ENCODE results near the gene SMIM43. TPM values are rescaled to one million over a fixed set of nuclear protein-coding genes. Genes with fewer than 3 reads are reported as not detected.
"Not testable (repeated sequence)": the region's sequence is repeated elsewhere in the genome, so short reads cannot be mapped to it uniquely, and the experiment has no call there.

SMIM43 gene
- total RNA-seq, 2 donors from 2014 or later: not detected

DNA sequence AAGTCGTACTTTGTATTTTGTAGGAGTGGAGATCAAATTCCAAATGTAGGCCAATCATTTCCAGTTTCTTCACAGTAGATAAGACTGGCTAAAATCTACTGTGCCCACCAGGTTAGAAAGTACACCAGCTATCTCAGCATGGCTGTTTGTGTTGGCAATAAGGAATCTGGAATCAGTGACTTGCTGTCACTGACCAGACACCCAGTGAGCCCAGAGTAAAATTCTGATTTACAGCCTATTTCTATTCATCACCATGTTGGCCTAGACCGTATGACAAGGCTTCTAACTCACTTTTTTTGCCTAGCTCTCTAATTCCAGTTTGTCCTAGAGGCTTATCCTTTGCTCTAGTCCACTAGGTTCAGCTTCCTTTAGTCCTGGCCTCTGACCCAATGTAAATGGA is 25.4 kb downstream of the SMIM43 start:
- DNase-seq: no peak
- no peak overlapping the region for H3K4me3 Mint-ChIP-seq
- no peak overlapping the region for H3K27ac Mint-ChIP-seq
- peaks cover 20% of the 10 kb centered on the region for H3K27me3 Mint-ChIP-seq (ENCODE audit: low read depth)
- ATAC-seq (replicated peaks in 1 of 2): no peak
- no peaks in the 10 kb centered on the region for H3K9me3 Mint-ChIP-seq
- no peaks in the 10 kb centered on the region for H3K4me1 Mint-ChIP-seq (ENCODE audit: low read depth)
- no peaks in the 10 kb centered on the region for H3K36me3 Mint-ChIP-seq (ENCODE audit: insufficient read depth in 2 of 2)

GRCh38 chr4:121738780-121739535 is 26.0 kb downstream of the SMIM43 start:
- H3K36me3 Mint-ChIP-seq (ENCODE audit: insufficient read depth in 2 of 2): no peaks in the 10 kb centered on the region
- no peaks in the 10 kb centered on the region for H3K9me3 Mint-ChIP-seq
- DNase-seq (no peak), ATAC-seq (replicated peaks in 1 of 2) (no peak)
- H3K4me3 Mint-ChIP-seq: no peak overlapping the region
- peaks cover 20% of the 10 kb centered on the region for H3K27me3 Mint-ChIP-seq (ENCODE audit: low read depth)
- H3K27ac Mint-ChIP-seq: no peak overlapping the region
- H3K4me1 Mint-ChIP-seq (ENCODE audit: low read depth): no peaks in the 10 kb centered on the region

DNA sequence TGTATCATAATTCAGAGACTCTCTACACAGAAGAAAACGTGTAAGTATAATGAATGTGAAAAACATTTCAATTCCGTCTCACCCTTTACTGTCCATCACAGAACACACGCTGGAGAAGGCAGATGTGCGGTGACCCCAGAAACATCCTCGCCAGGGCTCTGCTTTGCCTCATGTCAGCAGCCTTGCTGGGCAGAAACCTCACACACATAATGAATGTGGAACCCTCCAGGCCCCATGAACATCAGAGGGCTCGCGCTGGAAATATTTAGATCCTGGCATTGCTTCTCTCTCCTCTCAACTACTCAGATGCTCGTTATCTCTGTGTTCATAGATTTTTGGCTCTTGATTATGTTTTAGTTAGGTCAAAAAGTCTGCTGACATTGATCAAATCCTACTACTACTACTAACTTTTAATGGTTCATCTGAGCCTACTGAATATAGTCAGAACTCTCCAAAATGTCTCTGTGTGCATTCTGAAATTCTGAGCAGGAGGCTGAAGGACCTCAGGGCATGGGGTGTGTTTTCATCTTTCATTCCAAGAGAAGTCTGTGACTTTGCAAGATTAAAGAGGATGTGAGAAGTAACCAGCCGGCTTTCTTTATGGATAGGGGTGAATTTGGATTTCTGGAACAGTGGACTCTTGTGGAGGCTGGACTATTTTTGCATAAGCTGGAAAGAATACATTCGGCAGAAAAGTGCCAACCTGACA is 27.0 kb downstream of the SMIM43 start:
- no peak for DNase-seq
- no peak for ATAC-seq (replicated peaks in 1 of 2)
- H3K4me1 Mint-ChIP-seq (ENCODE audit: low read depth): no peaks in the 10 kb centered on the region
- H3K4me3 Mint-ChIP-seq: no peak overlapping the region
- no peaks in the 10 kb centered on the region for H3K36me3 Mint-ChIP-seq (ENCODE audit: insufficient read depth in 2 of 2)
- H3K27ac Mint-ChIP-seq: no peak overlapping the region
- peaks cover 20% of the 10 kb centered on the region for H3K27me3 Mint-ChIP-seq (ENCODE audit: low read depth)
- no peaks in the 10 kb centered on the region for H3K9me3 Mint-ChIP-seq

GRCh38 chr4:121736735-121737351 is 28.1 kb downstream of the SMIM43 start:
- DNase-seq (peak; percentile 15 to 40), ATAC-seq (replicated peaks in 1 of 2) (peak in 1 of 2 donors; percentile 38)
- H3K27ac Mint-ChIP-seq: no peak overlapping the region
- H3K9me3 Mint-ChIP-seq: no peaks in the 10 kb centered on the region
- H3K36me3 Mint-ChIP-seq (ENCODE audit: insufficient read depth in 2 of 2): no peaks in the 10 kb centered on the region
- peaks cover 25% of the 10 kb centered on the region for H3K27me3 Mint-ChIP-seq (ENCODE audit: low read depth)
- no peaks in the 10 kb centered on the region for H3K4me1 Mint-ChIP-seq (ENCODE audit: low read depth)
- H3K4me3 Mint-ChIP-seq: no peak overlapping the region

DNA sequence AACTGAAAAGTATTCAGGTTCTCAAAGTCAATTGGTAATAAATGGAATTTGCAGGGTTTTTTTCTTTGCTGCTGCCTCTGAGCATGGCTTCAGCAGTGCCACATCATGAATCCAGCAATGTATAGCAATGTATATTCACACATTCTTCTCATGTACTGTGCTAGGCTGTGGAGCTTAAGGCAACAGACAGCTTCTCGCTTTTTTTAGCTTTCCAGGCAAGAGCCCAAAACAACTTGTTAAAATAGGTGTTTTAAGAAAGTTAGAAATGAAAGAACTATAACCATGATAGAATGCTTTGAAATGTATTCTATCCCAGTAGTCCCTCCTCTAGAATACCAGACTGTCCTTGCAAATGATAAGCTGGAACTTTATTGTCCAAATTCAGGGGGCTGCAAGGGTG is 30.4 kb downstream of the SMIM43 start:
- H3K27me3 Mint-ChIP-seq (ENCODE audit: low read depth): peaks cover 25% of the 10 kb centered on the region
- no peak overlapping the region for H3K27ac Mint-ChIP-seq
- DNase-seq: no peak
- H3K4me3 Mint-ChIP-seq: no peak overlapping the region
- no peaks in the 10 kb centered on the region for H3K36me3 Mint-ChIP-seq (ENCODE audit: insufficient read depth in 2 of 2)
- no peak for ATAC-seq (replicated peaks in 1 of 2)
- no peaks in the 10 kb centered on the region for H3K9me3 Mint-ChIP-seq
- H3K4me1 Mint-ChIP-seq (ENCODE audit: low read depth): no peaks in the 10 kb centered on the region

GRCh38 chr4:121733942-121734341 is 31.0 kb downstream of the SMIM43 start:
- ATAC-seq (replicated peaks in 1 of 2) (no peak), DNase-seq (no peak)
- Mint-ChIP-seq H3K27me3 (ENCODE audit: low read depth) (peaks cover 25% of the 10 kb centered on the region), H3K4me1 (ENCODE audit: low read depth) (no peaks in the 10 kb centered on the region), H3K36me3 (ENCODE audit: insufficient read depth in 2 of 2) (no peaks in the 10 kb centered on the region), H3K4me3 (no peak overlapping the region), H3K27ac (no peak overlapping the region), H3K9me3 (no peaks in the 10 kb centered on the region)

GRCh38 chr4:121729753-121730152 is 35.2 kb downstream of the SMIM43 start:
- not testable (repeated sequence) for H3K4me3 Mint-ChIP-seq; ATAC-seq (replicated peaks in 1 of 2); H3K27ac Mint-ChIP-seq; H3K36me3 Mint-ChIP-seq (ENCODE audit: insufficient read depth in 2 of 2); DNase-seq; H3K9me3 Mint-ChIP-seq; H3K27me3 Mint-ChIP-seq (ENCODE audit: low read depth)
- H3K4me1 Mint-ChIP-seq (ENCODE audit: low read depth): peaks cover 14% of the 10 kb centered on the region

DNA sequence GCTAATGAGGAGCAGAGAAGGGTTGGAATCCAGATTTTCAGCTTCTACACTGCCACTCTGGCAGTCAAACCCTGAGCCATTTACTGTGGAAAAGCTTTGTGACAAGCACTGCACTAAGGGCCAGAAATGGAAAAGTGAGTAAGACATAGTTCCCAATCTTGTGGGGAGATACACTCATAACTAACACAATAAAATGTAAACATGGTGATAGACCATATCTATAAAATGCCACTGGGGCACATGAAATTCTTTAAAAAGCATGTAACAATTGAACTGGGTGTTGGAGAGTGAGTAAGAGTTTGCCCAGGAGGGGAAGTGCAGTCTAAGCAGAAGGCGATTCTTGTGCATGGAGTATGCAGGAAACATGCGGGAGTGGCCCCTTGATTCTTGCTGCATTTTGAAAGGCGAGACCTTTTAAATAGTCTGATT is 36.2 kb downstream of the SMIM43 start:
- no peak overlapping the region for H3K4me3 Mint-ChIP-seq
- ATAC-seq (replicated peaks in 1 of 2): no peak
- no peaks in the 10 kb centered on the region for H3K36me3 Mint-ChIP-seq (ENCODE audit: insufficient read depth in 2 of 2)
- peaks cover 5% of the 10 kb centered on the region for H3K27me3 Mint-ChIP-seq (ENCODE audit: low read depth)
- DNase-seq: no peak
- H3K9me3 Mint-ChIP-seq: no peaks in the 10 kb centered on the region
- no peak overlapping the region for H3K27ac Mint-ChIP-seq
- peaks cover 14% of the 10 kb centered on the region for H3K4me1 Mint-ChIP-seq (ENCODE audit: low read depth)

DNA sequence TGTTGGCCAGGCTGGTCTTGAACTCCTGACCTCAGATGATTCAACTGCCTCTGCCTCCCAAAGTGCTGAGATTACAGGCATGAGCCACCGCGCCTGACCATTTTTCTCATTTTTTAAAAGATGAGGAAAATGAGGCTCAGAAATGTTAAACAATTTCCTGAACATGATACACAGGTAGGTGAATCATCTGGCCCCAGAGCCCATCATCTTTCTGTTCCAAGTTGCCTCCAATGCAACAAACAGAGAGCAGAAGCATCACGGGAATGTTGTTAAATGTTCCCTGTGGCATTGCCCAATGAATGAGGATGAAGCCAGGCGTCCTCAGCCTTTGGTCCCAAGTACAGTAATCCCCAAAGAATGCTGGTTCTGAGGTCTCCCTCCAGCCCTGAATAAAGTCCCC is 36.9 kb downstream of the SMIM43 start:
- H3K4me1 Mint-ChIP-seq (ENCODE audit: low read depth): peaks cover 14% of the 10 kb centered on the region
- H3K27ac Mint-ChIP-seq: no peak overlapping the region
- no peak overlapping the region for H3K4me3 Mint-ChIP-seq
- H3K27me3 Mint-ChIP-seq (ENCODE audit: low read depth): peaks cover 5% of the 10 kb centered on the region
- H3K36me3 Mint-ChIP-seq (ENCODE audit: insufficient read depth in 2 of 2): no peaks in the 10 kb centered on the region
- DNase-seq (no peak), ATAC-seq (replicated peaks in 1 of 2) (no peak)
- H3K9me3 Mint-ChIP-seq: no peaks in the 10 kb centered on the region

DNA sequence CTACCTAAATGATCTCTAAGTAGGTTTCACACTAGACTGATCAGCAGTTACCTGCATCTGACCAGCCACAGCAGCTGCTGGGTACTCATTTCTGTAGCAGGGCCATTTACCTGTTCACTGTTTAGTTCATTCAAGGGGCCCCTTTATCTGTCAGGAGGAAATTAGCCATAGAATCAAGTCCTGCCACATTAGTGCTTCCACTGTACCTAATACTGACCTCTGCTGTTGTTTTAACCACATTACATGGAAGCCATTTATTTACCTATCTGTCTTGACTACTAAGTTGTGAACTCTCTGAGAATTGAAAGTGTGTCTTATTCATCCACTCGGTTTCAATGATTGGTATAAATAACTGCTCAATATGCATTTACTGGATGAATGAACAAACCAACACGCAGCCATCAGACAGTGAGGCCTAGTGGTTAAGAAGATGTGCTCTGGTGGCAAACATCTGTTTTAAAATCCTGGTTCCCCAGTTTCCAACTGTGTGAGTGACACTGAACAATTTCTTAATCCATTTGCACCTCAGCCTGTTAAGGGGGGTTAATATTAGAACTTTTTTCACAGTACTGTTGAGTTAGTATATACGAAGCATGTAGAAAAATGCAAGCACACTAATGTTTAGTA is 38.2 kb downstream of the SMIM43 start:
- DNase-seq: peak in 1 of 2 donors; percentile 7
- peaks cover 14% of the 10 kb centered on the region for H3K4me1 Mint-ChIP-seq (ENCODE audit: low read depth)
- H3K36me3 Mint-ChIP-seq (ENCODE audit: insufficient read depth in 2 of 2): no peaks in the 10 kb centered on the region
- H3K4me3 Mint-ChIP-seq: no peak overlapping the region
- no peak overlapping the region for H3K27ac Mint-ChIP-seq
- peak; percentile 85 to 90 for ATAC-seq (replicated peaks in 1 of 2)
- H3K9me3 Mint-ChIP-seq: no peaks in the 10 kb centered on the region
- H3K27me3 Mint-ChIP-seq (ENCODE audit: low read depth): no peaks in the 10 kb centered on the region

DNA sequence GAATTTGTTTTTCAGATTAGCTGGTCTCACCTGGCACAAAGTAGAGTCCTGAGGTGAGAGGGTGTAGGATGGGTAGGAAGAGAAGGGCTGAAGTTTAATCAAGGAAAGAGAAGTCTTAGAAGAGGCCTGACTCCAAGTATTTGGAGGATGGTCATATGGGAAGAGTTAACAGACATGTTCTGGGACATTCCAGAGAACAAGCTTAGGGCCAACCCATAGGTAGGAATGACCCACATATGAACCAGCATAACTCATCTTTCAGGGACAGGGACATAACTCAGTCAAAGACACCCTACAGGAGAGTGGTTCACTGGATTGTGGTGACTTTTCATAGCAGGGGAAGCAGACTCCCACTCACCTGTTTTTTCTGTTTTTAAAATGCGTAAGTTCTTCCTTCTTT is 40.3 kb downstream of the SMIM43 start:
- Mint-ChIP-seq H3K4me1 (ENCODE audit: low read depth) (peaks cover 14% of the 10 kb centered on the region), H3K36me3 (ENCODE audit: insufficient read depth in 2 of 2) (no peaks in the 10 kb centered on the region), H3K4me3 (no peak overlapping the region), H3K27me3 (ENCODE audit: low read depth) (peaks cover 6% of the 10 kb centered on the region), H3K27ac (no peak overlapping the region), H3K9me3 (no peaks in the 10 kb centered on the region)
- no peak for ATAC-seq (replicated peaks in 1 of 2)
- no peak for DNase-seq

- Mint-ChIP-seq H3K4me3 (no peak overlapping the region), H3K4me1 (ENCODE audit: low read depth) (peaks cover 5% of the 10 kb centered on the region), H3K27ac (no peak overlapping the region), H3K36me3 (ENCODE audit: insufficient read depth in 2 of 2) (no peaks in the 10 kb centered on the region), H3K9me3 (no peaks in the 10 kb centered on the region), H3K27me3 (ENCODE audit: low read depth) (peaks cover 11% of the 10 kb centered on the region)
- ATAC-seq (replicated peaks in 1 of 2) (no peak), DNase-seq (no peak)
Observed at GRCh38 chr4:121721700-121722099, 43.3 kb downstream of the SMIM43 start.

DNA sequence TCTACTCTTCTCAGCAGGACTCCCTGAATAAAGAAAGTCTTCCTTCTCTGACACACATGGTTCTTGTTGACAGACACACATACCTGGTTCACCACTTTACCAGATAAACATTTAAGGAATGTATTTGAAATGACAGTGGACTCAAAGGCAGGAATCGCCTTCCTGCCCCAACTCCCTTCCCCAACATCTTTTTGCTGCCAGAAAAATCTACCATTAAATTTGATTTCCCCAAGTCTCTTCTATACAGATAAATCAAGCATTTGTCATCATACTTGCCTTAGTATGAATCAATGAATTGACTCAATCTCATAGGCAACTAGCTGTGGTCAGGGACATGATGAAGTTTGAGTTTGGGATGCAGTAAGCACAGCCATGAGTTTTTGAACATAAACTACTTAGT is 44.9 kb downstream of the SMIM43 start:
- no peak for DNase-seq
- Mint-ChIP-seq H3K9me3 (no peaks in the 10 kb centered on the region), H3K4me3 (no peak overlapping the region), H3K27ac (no peak overlapping the region), H3K4me1 (ENCODE audit: low read depth) (no peaks in the 10 kb centered on the region), H3K27me3 (ENCODE audit: low read depth) (peaks cover 27% of the 10 kb centered on the region), H3K36me3 (ENCODE audit: insufficient read depth in 2 of 2) (no peaks in the 10 kb centered on the region)
- ATAC-seq (replicated peaks in 1 of 2): no peak

Measured in activated T-cell treated with anti-CD3 and anti-CD28 coated beads, Interleukin-2, amount 50 U/mL, for 72 hours (primary cell).